Measurements from ENCODE around the gene CST7. TPM values are rescaled to one million over a fixed set of nuclear protein-coding genes. Genes with fewer than 3 reads are reported as not detected.

CST7 gene
- total RNA-seq, 1 experiment from 2014 or later: not detected

- H3T11ph ChIP-seq (ENCODE audit: low read length): no peak overlapping the region
- TF ChIP-seq CTCF (conservative IDR thresholded peaks at IDR 0.05): no peak
- WGBS (ENCODE audit: extremely low coverage, insufficient read length, low lambda C conversion rate): no CpG with 5 or more reads among the region's 7 CpGs
- no peak overlapping the region for H3K56ac ChIP-seq (ENCODE audit: insufficient read length, low read depth, low read length)
- Mint-ChIP-seq H3K36me3 (ENCODE audit: insufficient read depth in 1 of 3, low read depth in 3 of 3) (peaks cover 4 to 13% (median 8%) of the 10 kb centered on the region in 3 experiments; a peak in 6 of 7 replicates), H3K27me3 (ENCODE audit: low read depth) (no peaks in the 10 kb centered on the region; the same call in 1 of the 2 replicates), H3K4me1 (peaks cover 14 to 15% of the 10 kb centered on the region in 2 experiments), H3K27ac (no peak overlapping the region), H3K9me3 (no peaks in the 10 kb centered on the region), H3K4me3 (no peak overlapping the region)
- H3K23ac ChIP-seq (ENCODE audit: insufficient read length, low read depth, low read length): no peak overlapping the region
- H3K18ac ChIP-seq (ENCODE audit: insufficient read length, low read depth, low read length): no peak overlapping the region
- no peak overlapping the region for H2BK12ac ChIP-seq (ENCODE audit: insufficient read length, low read depth, low read length)
- H4K91ac ChIP-seq (ENCODE audit: insufficient read length, low read depth, low read length): no peak overlapping the region
- H3K79me2 ChIP-seq (ENCODE audit: insufficient read depth, low read length): peaks cover 11% of the 10 kb centered on the region; the same call in 1 of the 2 replicates
- no peak overlapping the region for H3K4ac ChIP-seq (ENCODE audit: low read depth, low read length)
- H3K9me3 ChIP-seq (ENCODE audit: control insufficient read depth, low read depth, low read length): no peaks in the 10 kb centered on the region
- H2BK15ac ChIP-seq (ENCODE audit: low read depth, low read length): no peak overlapping the region
- no peak overlapping the region for H2AK5ac ChIP-seq (ENCODE audit: insufficient read length, low read length)
- H2BK20ac ChIP-seq (ENCODE audit: low read depth, low read length, poor library complexity, severe bottlenecking): no peak overlapping the region
- no peak overlapping the region for H3K27ac ChIP-seq (ENCODE audit: insufficient read length, low read depth, low read length)
- H3K79me1 ChIP-seq (ENCODE audit: insufficient read depth, low read depth, low read length, poor library complexity, severe bottlenecking): peaks cover 3% of the 10 kb centered on the region
- peaks cover 4% of the 10 kb centered on the region; the same call in 1 of the 2 replicates for H3K4me1 ChIP-seq (ENCODE audit: insufficient read depth, low read length)
- no peak overlapping the region for H3K9ac ChIP-seq (ENCODE audit: extremely low read depth, insufficient read length, low read length)
- no peak overlapping the region for H3K14ac ChIP-seq (ENCODE audit: insufficient read depth, low read length)
- no peak overlapping the region for H4K5ac ChIP-seq (ENCODE audit: insufficient read length, low read depth, low read length)
- no peaks in the 10 kb centered on the region for H4K20me1 ChIP-seq (ENCODE audit: control insufficient read depth, insufficient read depth, insufficient read length)
- no peak overlapping the region for H2BK120ac ChIP-seq (ENCODE audit: low read depth, low read length, poor library complexity, severe bottlenecking)
- peak; percentile 10 for DNase-seq
- H4K8ac ChIP-seq (replicated peaks; ENCODE audit: insufficient read length, low read depth, low read length): no peak overlapping the region
- H3K27me3 ChIP-seq (ENCODE audit: insufficient read depth, low read length): no peaks in the 10 kb centered on the region
- H2BK5ac ChIP-seq (ENCODE audit: insufficient read length, low read length): no peak overlapping the region
- H2AFZ ChIP-seq (ENCODE audit: low read length): no peak overlapping the region
- no peak overlapping the region for H3K4me2 ChIP-seq (ENCODE audit: insufficient read depth, insufficient read length, low read length)
- H3K23me2 ChIP-seq (ENCODE audit: insufficient read length, low read depth, low read length, poor library complexity, severe bottlenecking): peaks cover 8% of the 10 kb centered on the region
Observed at GRCh38 chr20:24987873-24988835, 39.1 kb downstream of the CST7 start.
